Measurements from ENCODE around the gene MICA.
"Not testable (repeated sequence)": the region's sequence is repeated elsewhere in the genome, so short reads cannot be mapped to it uniquely, and the experiment has no call there.

MICA gene

GRCh38 chr6:31403283-31404060, at the start of gene MICA:
TSS of gene MICA (plus strand) at chr6:31403595. CDS start at chr6:31403633, 38 bp downstream.
- DNase-seq, result peak in 3 of 4 experiments; percentile 21 to 47 (median 45)

GRCh38 chr6:31354158-31354863, 49.1 kb upstream of the MICA start:
- no peak for DNase-seq

GRCh38 chr6:31354864-31355582, 48.4 kb upstream of the MICA start:
- DNase-seq, result no peak

- no peak for DNase-seq
These were observed 47.8 kb upstream of the MICA start for GRCh38 chr6:31355583-31355948.

- DNase-seq, result no peak
These were observed 47.0 kb upstream of the MICA start for GRCh38 chr6:31356216-31356945.

GRCh38 chr6:31356946-31357466, 46.4 kb upstream of the MICA start, which contains the start of gene HLA-B:
TSS of gene HLA-B (minus strand) at chr6:31357179. CDS start at chr6:31357158, 21 bp downstream.
- peak; percentile 45 to 75 (median 62) for DNase-seq

GRCh38 chr6:31357886-31358285, 45.5 kb upstream of the MICA start:
- DNase-seq, result no peak

GRCh38 chr6:31358302-31358701, 45.1 kb upstream of the MICA start:
- no peak for DNase-seq

- no peak for DNase-seq
These were observed 43.8 kb upstream of the MICA start for GRCh38 chr6:31359581-31359980.

GRCh38 chr6:31362751-31363150, 40.6 kb upstream of the MICA start:
- no peak for DNase-seq

GRCh38 chr6:31363811-31364210, 39.6 kb upstream of the MICA start:
- no peak for DNase-seq

GRCh38 chr6:31365864-31366263, 37.5 kb upstream of the MICA start:
- DNase-seq, result no peak

GRCh38 chr6:31366693-31367470, 36.5 kb upstream of the MICA start:
- peak; percentile 77 to 83 (median 82) for DNase-seq

GRCh38 chr6:31368461-31368860, 34.9 kb upstream of the MICA start:
- DNase-seq, result no peak

- DNase-seq, result not testable (repeated sequence)
These were observed 29.3 kb upstream of the MICA start for GRCh38 chr6:31374118-31374517.

GRCh38 chr6:31375699-31376098, 27.7 kb upstream of the MICA start:
- no peak for DNase-seq

- no peak for DNase-seq
These were observed 26.4 kb upstream of the MICA start for GRCh38 chr6:31377029-31377428.

GRCh38 chr6:31378062-31378720, 25.2 kb upstream of the MICA start:
- no peak for DNase-seq

GRCh38 chr6:31378721-31379103, 24.7 kb upstream of the MICA start:
- DNase-seq, result no peak

- no peak for DNase-seq
These were observed 23.5 kb upstream of the MICA start for GRCh38 chr6:31379850-31380249.

- no peak for DNase-seq
These were observed 21.7 kb upstream of the MICA start for GRCh38 chr6:31381666-31382065.
